Choroid plexus epithelial cell (primary cell): ENCODE results near the gene AKAP13.

Experiments
- DNase-seq: peaks from one replicate; pipeline ENCODE4 v3.0.0-alpha.2; 2010; ENCODE audit warnings: low read depth
- H3K4me3 ChIP-seq: 2 replicates; pipeline ENCODE4 v1.5.1; 2011; ENCODE audit warnings: low read depth, mild to moderate bottlenecking, control low read depth, low read length, moderate library complexity
- TF ChIP-seq, protein P1 (sequence below): conservative IDR thresholded peaks from 2 replicates; pipeline ENCODE4 v1.5.1; 2011; ENCODE audit warnings: low read depth, mild to moderate bottlenecking, control low read depth, inconsistent platforms, low read length, moderate library complexity

AKAP13 gene

DNA sequence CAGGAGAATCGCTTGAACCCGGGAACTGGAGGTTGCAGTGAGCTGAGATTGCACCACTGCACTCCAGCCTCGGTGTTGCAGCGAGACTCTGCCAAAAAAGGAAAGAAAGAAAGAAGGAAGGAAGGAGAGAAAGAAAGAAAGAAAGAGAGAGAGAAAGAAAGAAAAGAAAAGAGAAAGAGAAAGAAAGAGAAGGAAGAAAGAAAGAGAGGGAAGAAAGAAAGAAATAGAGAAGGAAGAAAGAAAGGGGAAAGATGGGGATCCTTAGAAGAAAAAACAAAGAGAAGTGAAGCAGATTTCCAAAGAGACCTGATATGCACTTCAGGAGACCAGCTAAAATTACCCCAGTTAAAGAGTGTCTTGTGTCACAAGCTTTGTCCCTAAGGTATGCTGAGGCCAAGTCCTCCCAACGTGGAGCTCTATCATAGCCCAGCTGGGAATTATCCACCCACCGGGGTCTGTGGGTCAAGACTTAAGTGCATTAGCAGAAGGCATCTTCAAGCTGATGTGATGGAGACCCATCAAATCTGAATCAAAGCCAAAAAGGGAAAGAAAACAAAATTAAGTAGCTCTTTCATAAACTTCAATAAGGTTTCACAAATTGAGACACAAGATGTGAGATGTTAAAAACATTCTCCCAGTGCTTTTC lies 17.8 kb upstream of the AKAP13 start:
- TF ChIP-seq, protein P1, sequence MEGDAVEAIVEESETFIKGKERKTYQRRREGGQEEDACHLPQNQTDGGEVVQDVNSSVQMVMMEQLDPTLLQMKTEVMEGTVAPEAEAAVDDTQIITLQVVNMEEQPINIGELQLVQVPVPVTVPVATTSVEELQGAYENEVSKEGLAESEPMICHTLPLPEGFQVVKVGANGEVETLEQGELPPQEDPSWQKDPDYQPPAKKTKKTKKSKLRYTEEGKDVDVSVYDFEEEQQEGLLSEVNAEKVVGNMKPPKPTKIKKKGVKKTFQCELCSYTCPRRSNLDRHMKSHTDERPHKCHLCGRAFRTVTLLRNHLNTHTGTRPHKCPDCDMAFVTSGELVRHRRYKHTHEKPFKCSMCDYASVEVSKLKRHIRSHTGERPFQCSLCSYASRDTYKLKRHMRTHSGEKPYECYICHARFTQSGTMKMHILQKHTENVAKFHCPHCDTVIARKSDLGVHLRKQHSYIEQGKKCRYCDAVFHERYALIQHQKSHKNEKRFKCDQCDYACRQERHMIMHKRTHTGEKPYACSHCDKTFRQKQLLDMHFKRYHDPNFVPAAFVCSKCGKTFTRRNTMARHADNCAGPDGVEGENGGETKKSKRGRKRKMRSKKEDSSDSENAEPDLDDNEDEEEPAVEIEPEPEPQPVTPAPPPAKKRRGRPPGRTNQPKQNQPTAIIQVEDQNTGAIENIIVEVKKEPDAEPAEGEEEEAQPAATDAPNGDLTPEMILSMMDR = no peak
- no peak overlapping the region for H3K4me3 ChIP-seq
- no peak for DNase-seq

DNA sequence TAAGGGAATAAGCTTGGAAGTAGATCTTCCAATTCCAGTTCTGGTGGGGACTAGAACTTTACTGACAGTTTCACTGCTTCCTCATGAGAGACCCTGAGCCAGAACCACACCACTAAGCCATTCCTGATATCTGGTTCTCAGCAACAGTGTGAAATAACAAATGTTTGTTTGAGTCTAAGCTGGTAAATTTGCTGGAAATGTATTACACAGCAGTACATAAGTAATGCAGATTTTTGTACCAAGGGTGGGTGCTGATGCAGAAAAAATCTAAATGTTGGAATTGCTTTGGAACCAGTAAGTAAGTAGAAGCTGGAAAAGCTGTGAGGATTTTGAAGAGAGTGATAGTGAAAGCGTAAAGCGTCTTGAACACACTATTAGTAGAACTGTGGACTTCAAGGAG lies 14.4 kb upstream of the AKAP13 start:
- TF ChIP-seq, protein P1 = no peak
- DNase-seq = no peak
- H3K4me3 ChIP-seq = no peak overlapping the region

DNA sequence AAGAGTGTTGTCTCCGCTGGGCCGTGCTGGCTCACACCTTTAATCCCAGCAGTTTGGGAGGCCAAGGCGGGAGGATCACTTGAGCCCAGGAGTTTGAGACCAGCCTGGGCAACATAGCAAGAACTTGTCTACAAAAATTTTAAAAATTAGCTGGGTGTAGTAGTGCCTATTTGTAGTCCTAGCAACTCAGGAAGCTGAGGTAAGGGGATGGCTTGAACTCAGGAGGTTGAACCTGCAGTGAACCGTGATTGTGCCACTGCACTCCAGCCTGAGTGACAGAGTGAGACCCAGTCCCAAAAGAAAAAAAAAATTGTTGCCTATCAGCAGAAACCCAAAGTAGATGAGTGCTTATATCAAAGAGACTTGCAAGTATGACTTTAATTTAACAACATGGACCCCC lies 12.7 kb upstream of the AKAP13 start:
- no peak for DNase-seq
- H3K4me3 ChIP-seq = no peak overlapping the region
- TF ChIP-seq, protein P1 = no peak

DNA sequence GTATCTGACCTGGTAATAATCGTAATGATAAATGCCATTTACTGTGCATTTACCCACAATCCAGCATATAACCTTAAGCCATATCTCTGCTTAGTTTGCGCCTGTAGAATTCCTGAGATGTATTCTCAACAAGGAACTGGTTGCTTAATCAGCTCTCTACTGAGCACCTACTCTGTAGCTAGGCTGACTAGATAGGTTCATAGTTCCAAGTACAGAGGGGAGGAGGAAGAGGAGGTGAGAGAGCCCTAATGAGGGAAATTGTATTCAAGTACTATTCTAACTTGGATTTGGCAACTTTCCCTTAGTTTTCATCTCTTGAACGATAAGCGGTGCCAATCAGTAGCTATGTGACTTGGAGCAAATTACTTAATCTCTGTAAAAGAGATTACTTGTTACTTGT lies 5.6 kb upstream of the AKAP13 start:
- no peak for DNase-seq
- no peak overlapping the region for H3K4me3 ChIP-seq
- TF ChIP-seq, protein P1 = no peak

DNA sequence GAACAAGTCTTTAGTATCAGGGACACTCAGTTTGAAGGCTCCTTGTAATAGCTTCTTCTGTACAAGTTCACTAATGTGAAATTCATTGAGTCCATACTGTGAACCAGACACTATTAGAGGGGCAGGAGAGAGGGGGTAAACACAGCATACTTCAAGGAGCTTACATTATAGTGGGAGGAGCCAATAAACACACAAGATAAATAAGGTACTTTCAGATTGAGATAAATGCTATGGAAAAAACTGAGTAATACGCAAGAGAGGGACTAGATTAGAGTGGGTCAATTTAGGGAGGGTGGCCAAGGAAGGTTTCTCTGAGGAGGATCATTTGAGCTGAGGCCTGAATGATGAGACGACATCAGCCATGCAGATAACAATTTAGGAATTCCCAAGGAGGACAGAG lies 3.1 kb upstream of the AKAP13 start:
- TF ChIP-seq, protein P1 = no peak
- no peak for DNase-seq

DNA sequence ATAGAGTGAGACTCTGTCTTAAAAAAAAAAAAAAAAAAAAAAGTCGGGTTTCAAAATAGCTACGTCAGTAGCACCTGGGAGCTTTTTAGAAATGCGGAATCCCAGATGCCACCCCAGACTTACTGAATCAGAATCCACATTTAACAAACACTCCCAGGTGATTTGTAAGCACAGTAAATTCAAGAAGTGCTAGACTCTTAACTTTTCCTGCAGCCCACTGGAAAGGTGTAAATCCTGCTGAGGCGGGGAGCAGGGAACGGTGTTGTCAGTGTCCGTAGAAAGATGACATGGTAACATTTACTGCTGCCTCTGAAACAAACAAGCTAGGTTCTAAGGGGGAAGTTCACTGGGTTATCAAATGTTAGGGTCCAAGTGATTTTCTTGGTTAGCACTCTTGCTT lies 2.4 kb upstream of the AKAP13 start:
- H3K4me3 ChIP-seq = no peak overlapping the region
- no peak for DNase-seq
- TF ChIP-seq, protein P1 = no peak

More for the DNA sequence above, 3.1 kb upstream of the AKAP13 start:
- H3K4me3 ChIP-seq = no peak overlapping the region

DNA sequence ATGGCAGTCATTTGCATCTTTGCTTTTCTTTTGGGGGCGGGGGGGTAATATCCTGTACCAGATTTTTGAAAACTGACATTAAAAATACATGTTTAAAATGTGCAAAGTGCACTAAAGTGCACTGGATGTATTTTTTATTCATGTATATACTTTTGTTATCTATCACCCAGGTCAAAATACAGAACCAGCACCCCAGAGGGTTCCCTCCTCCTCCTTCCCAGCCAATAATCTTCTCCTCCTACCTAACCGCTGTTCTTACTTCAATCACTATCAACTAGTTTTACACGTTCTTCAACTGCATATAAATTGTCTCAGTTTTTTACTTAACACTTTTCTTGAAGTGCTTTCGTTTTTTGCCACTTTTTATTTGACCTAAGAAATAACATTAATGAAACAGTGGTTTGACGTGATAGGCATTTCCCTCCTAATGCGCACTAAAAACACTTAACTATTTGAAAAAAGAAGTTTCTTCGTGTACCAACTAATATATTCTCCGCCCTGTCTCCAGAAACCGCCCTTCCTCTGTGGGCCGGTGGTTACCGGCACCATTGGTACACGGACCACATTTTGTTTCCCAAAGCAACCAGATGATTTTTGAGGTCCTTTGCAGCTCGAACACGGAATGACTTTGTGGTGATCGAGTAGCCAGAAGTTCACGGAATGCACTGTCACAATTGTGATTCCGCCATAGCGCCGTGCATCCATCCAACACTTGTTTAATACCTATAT lies 836 bp upstream of the AKAP13 start:
- H3K4me3 ChIP-seq = peak overlapping the region; percentile 77
- DNase-seq = peak; percentile 43

More for the DNA sequence above, 836 bp upstream of the AKAP13 start:
- TF ChIP-seq, protein P1 = no peak
